ENCODE results near the gene NEK9. TPM values are rescaled to one million over a fixed set of nuclear protein-coding genes. Genes with fewer than 3 reads are reported as not detected.

The NEK9 gene
- polyA plus RNA-seq, 1 donor from 2014 or later, result 9.4 TPM

DNA sequence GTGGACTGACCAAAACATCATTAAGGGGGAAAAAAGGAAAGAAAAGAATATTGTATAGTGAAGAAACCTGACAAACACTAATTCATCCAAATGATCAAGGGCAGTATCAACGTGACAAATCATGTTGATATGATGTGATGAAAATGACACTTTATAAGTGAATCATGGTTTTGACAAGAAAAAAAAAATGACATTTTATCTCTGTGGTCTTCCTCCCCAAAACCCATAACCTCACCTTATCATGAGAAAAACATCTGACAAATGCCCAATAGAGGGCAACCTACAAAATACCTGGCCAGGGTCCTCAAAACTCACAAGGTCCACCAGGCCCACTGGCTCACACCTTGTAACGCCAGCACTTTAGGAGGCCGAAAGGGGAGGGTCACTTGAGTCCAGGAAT lies 35.8 kb upstream of the NEK9 start:
- Histone ChIP-seq H3F3A (ENCODE audit: insufficient read depth, low read length, poor library complexity, severe bottlenecking) (no peaks in the 10 kb centered on the region), H2AFZ (ENCODE audit: low read depth, low read length) (no peak overlapping the region), H3K27ac (ENCODE audit: low read length) (no peak overlapping the region), H3K9ac (ENCODE audit: low read length) (no peak overlapping the region), H3K36me3 (ENCODE audit: insufficient read depth, low read length) (no peaks in the 10 kb centered on the region), H3K9me3 (ENCODE audit: low read length) (no peaks in the 10 kb centered on the region), H3K9me2 (ENCODE audit: insufficient read depth, low read length) (no peaks in the 10 kb centered on the region), H3K4me2 (ENCODE audit: low read length) (no peak overlapping the region), H4K20me1 (ENCODE audit: insufficient read depth) (no peaks in the 10 kb centered on the region), H3K79me2 (replicated peaks; ENCODE audit: insufficient read depth, low read length) (peaks cover 41% of the 10 kb centered on the region), H3K4me3 (ENCODE audit: low read length) (no peak overlapping the region), H3K27me3 (ENCODE audit: insufficient read depth, low read depth, low read length) (no peaks in the 10 kb centered on the region)
- TF ChIP-seq SMC3 (conservative IDR thresholded peaks at IDR 0.05; ENCODE audit: poor library complexity) (no peak), POLR2AphosphoS5 (IDR thresholded peaks at IDR 0.05) (no peak), EZH2 (IDR thresholded peaks at IDR 0.05; ENCODE audit: borderline replicate concordance, insufficient read depth, low read length, poor library complexity, severe bottlenecking) (no peak)

DNA sequence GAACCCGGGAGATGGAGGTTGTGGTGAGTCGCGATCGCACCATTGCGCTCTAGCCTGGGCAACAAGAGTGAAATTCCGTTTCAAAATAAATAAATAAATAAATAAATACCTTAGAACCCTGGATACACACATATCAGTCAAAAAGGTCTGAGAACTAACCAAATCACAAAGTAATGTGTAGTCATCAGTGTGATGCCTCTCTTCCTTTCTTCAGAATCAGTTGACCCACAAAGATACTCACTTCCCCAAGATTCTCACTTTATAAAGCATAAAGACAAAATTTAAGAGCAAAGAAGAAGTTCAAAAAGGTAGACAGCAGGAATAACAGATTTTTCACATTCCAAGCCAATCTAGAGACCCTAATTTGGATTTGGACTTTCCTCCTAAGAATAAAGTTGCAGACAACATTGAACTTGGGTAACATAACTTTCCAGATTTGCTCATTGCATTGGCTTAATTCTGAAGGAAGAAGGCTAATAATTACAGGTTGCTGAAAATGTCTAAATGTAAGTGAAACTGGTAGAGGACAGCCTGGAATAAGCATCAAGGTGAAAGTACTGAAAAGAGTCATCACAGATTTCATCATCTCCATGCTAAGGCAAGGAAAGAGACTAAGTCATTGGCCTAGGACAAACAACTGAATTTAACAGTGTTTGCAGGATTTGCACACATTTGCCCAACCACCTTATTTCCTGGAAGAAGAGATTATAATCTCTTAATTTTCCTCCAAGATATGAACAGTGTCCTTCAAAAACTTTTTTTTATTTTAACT lies 32.2 kb upstream of the NEK9 start:
- Histone ChIP-seq H2AFZ (ENCODE audit: low read depth, low read length) (no peak overlapping the region), H3K36me3 (ENCODE audit: insufficient read depth, low read length) (no peaks in the 10 kb centered on the region), H3K27me3 (ENCODE audit: insufficient read depth, low read depth, low read length) (no peaks in the 10 kb centered on the region), H3K9me3 (ENCODE audit: low read length) (no peaks in the 10 kb centered on the region), H3K4me2 (ENCODE audit: low read length) (no peak overlapping the region), H4K20me1 (ENCODE audit: insufficient read depth) (no peaks in the 10 kb centered on the region), H3F3A (ENCODE audit: insufficient read depth, low read length, poor library complexity, severe bottlenecking) (no peaks in the 10 kb centered on the region), H3K9me2 (ENCODE audit: insufficient read depth, low read length) (no peaks in the 10 kb centered on the region), H3K4me3 (ENCODE audit: low read length) (no peak overlapping the region), H3K9ac (ENCODE audit: low read length) (no peak overlapping the region), H3K79me2 (replicated peaks; ENCODE audit: insufficient read depth, low read length) (peaks cover 19% of the 10 kb centered on the region), H3K27ac (ENCODE audit: low read length) (no peak overlapping the region)
- no peak for TF ChIP-seq SMC3 (conservative IDR thresholded peaks at IDR 0.05; ENCODE audit: poor library complexity)
- TF ChIP-seq MXI1 (conservative IDR thresholded peaks at IDR 0.05; ENCODE audit: poor library complexity, severe bottlenecking), result no peak
- TF ChIP-seq EP300 (conservative IDR thresholded peaks at IDR 0.05; ENCODE audit: poor library complexity, severe bottlenecking), result no peak
- TF ChIP-seq RAD21 (conservative IDR thresholded peaks at IDR 0.05), result no peak
- TF ChIP-seq TAF1 (IDR thresholded peaks at IDR 0.05; ENCODE audit: low read depth), result no peak
- no peak for TF ChIP-seq EZH2 (IDR thresholded peaks at IDR 0.05; ENCODE audit: borderline replicate concordance, insufficient read depth, low read length, poor library complexity, severe bottlenecking)
- TF ChIP-seq, protein P1, sequence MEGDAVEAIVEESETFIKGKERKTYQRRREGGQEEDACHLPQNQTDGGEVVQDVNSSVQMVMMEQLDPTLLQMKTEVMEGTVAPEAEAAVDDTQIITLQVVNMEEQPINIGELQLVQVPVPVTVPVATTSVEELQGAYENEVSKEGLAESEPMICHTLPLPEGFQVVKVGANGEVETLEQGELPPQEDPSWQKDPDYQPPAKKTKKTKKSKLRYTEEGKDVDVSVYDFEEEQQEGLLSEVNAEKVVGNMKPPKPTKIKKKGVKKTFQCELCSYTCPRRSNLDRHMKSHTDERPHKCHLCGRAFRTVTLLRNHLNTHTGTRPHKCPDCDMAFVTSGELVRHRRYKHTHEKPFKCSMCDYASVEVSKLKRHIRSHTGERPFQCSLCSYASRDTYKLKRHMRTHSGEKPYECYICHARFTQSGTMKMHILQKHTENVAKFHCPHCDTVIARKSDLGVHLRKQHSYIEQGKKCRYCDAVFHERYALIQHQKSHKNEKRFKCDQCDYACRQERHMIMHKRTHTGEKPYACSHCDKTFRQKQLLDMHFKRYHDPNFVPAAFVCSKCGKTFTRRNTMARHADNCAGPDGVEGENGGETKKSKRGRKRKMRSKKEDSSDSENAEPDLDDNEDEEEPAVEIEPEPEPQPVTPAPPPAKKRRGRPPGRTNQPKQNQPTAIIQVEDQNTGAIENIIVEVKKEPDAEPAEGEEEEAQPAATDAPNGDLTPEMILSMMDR (IDR thresholded peaks at IDR 0.05; ENCODE audit: poor library complexity, severe bottlenecking), result no peak
- TF ChIP-seq POLR2AphosphoS5 (IDR thresholded peaks at IDR 0.05), result no peak
- TF ChIP-seq, protein P2, sequence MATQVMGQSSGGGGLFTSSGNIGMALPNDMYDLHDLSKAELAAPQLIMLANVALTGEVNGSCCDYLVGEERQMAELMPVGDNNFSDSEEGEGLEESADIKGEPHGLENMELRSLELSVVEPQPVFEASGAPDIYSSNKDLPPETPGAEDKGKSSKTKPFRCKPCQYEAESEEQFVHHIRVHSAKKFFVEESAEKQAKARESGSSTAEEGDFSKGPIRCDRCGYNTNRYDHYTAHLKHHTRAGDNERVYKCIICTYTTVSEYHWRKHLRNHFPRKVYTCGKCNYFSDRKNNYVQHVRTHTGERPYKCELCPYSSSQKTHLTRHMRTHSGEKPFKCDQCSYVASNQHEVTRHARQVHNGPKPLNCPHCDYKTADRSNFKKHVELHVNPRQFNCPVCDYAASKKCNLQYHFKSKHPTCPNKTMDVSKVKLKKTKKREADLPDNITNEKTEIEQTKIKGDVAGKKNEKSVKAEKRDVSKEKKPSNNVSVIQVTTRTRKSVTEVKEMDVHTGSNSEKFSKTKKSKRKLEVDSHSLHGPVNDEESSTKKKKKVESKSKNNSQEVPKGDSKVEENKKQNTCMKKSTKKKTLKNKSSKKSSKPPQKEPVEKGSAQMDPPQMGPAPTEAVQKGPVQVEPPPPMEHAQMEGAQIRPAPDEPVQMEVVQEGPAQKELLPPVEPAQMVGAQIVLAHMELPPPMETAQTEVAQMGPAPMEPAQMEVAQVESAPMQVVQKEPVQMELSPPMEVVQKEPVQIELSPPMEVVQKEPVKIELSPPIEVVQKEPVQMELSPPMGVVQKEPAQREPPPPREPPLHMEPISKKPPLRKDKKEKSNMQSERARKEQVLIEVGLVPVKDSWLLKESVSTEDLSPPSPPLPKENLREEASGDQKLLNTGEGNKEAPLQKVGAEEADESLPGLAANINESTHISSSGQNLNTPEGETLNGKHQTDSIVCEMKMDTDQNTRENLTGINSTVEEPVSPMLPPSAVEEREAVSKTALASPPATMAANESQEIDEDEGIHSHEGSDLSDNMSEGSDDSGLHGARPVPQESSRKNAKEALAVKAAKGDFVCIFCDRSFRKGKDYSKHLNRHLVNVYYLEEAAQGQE (IDR thresholded peaks at IDR 0.05; ENCODE audit: borderline replicate concordance), result no peak

All from neural cell (in vitro differentiated cells).